ENCODE measurements around the gene MEMO1. TPM values are rescaled to one million over a fixed set of nuclear protein-coding genes. Genes with fewer than 3 reads are reported as not detected.
A peak's percentile ranks its signal among the peaks of the same experiment; 100 is the strongest.

Gene MEMO1
- total RNA-seq, 1 donor from 2014 or later: 55.3 TPM

GRCh38 chr2:31992934-31993333, 17.9 kb downstream of the MEMO1 start:
- no peak overlapping the region for H3K4me3 Mint-ChIP-seq
- H3K4me1 Mint-ChIP-seq: peaks cover 19% of the 10 kb centered on the region
- no peak for TF ChIP-seq CTCF (conservative IDR thresholded peaks at IDR 0.05)
- H3K27me3 Mint-ChIP-seq (ENCODE audit: low read depth): no peaks in the 10 kb centered on the region
- H3K36me3 Mint-ChIP-seq (ENCODE audit: low read depth): no peaks in the 10 kb centered on the region
- no peak for DNase-seq (ENCODE audit: low read depth, low spot score)
- H3K9me3 Mint-ChIP-seq: no peaks in the 10 kb centered on the region
- no peak overlapping the region for H3K27ac Mint-ChIP-seq (ENCODE audit: unreplicated experiment)

- Mint-ChIP-seq H3K36me3 (ENCODE audit: low read depth) (no peaks in the 10 kb centered on the region), H3K27me3 (ENCODE audit: low read depth) (no peaks in the 10 kb centered on the region), H3K27ac (ENCODE audit: unreplicated experiment) (peak overlapping the region; percentile 19), H3K4me1 (peaks cover 15% of the 10 kb centered on the region), H3K9me3 (no peaks in the 10 kb centered on the region), H3K4me3 (no peak overlapping the region)
- DNase-seq (ENCODE audit: low read depth, low spot score): no peak
- no peak for TF ChIP-seq CTCF (conservative IDR thresholded peaks at IDR 0.05)
These were observed 18.7 kb downstream of the MEMO1 start for GRCh38 chr2:31992025-31992579.

- Mint-ChIP-seq H3K4me3 (no peak overlapping the region), H3K27me3 (ENCODE audit: low read depth) (no peaks in the 10 kb centered on the region), H3K4me1 (peaks cover 12% of the 10 kb centered on the region), H3K27ac (ENCODE audit: unreplicated experiment) (no peak overlapping the region), H3K36me3 (ENCODE audit: low read depth) (no peaks in the 10 kb centered on the region), H3K9me3 (no peaks in the 10 kb centered on the region)
- no peak for TF ChIP-seq CTCF (conservative IDR thresholded peaks at IDR 0.05)
- no peak for DNase-seq (ENCODE audit: low read depth, low spot score)
These were observed 20.9 kb downstream of the MEMO1 start for GRCh38 chr2:31989946-31990345.

GRCh38 chr2:31987454-31988220, 23.2 kb downstream of the MEMO1 start:
- no peaks in the 10 kb centered on the region for H3K27me3 Mint-ChIP-seq (ENCODE audit: low read depth)
- DNase-seq (ENCODE audit: low read depth, low spot score): no peak
- no peak overlapping the region for H3K27ac Mint-ChIP-seq (ENCODE audit: unreplicated experiment)

GRCh38 chr2:31986906-31987305, 23.9 kb downstream of the MEMO1 start:
- no peak overlapping the region for H3K27ac Mint-ChIP-seq (ENCODE audit: unreplicated experiment)
- H3K36me3 Mint-ChIP-seq (ENCODE audit: low read depth): peaks cover 6% of the 10 kb centered on the region
- no peak for DNase-seq (ENCODE audit: low read depth, low spot score)
- H3K4me3 Mint-ChIP-seq: no peak overlapping the region
- H3K27me3 Mint-ChIP-seq (ENCODE audit: low read depth): no peaks in the 10 kb centered on the region
- no peaks in the 10 kb centered on the region for H3K9me3 Mint-ChIP-seq
- no peak for TF ChIP-seq CTCF (conservative IDR thresholded peaks at IDR 0.05)
- H3K4me1 Mint-ChIP-seq: peaks cover 10% of the 10 kb centered on the region

More at GRCh38 chr2:31987454-31988220, 23.2 kb downstream of the MEMO1 start:
- Mint-ChIP-seq H3K9me3 (no peaks in the 10 kb centered on the region), H3K4me3 (no peak overlapping the region), H3K36me3 (ENCODE audit: low read depth) (peaks cover 6% of the 10 kb centered on the region), H3K4me1 (peaks cover 14% of the 10 kb centered on the region)
- no peak for TF ChIP-seq CTCF (conservative IDR thresholded peaks at IDR 0.05)

All from neural crest cell (in vitro differentiated cells).